Activated CD8-positive, alpha-beta memory T cell treated with anti-CD3 and anti-CD28 coated beads, Interleukin-2, amount 50 U/mL, for 24 hours (primary cell): Measurements from ENCODE around the gene PTER.

Source experiments
- DNase-seq: peaks from one replicate; pipeline ENCODE4 v3.0.0-alpha.2; 2020; ENCODE audit errors: extremely low read depth

Gene PTER

GRCh38 chr10:16472828-16473227 lies 36.0 kb downstream of the PTER start:
- DNase-seq, result no peak

GRCh38 chr10:16477757-16478156 lies 40.9 kb downstream of the PTER start:
- no peak for DNase-seq

GRCh38 chr10:16478801-16479200 lies 42.0 kb downstream of the PTER start:
- DNase-seq, result no peak

GRCh38 chr10:16481052-16481728 lies 44.4 kb downstream of the PTER start:
- no peak for DNase-seq

- DNase-seq, result no peak
These were observed 46.6 kb downstream of the PTER start for GRCh38 chr10:16483241-16483917.

GRCh38 chr10:16490511-16490910 lies 53.7 kb downstream of the PTER start:
- DNase-seq, result no peak

GRCh38 chr10:16491933-16492332 lies 55.1 kb downstream of the PTER start:
- DNase-seq, result no peak

GRCh38 chr10:16493884-16494536 lies 57.2 kb downstream of the PTER start:
- no peak for DNase-seq

GRCh38 chr10:16497911-16498310 lies 61.1 kb downstream of the PTER start:
- DNase-seq, result no peak

- DNase-seq, result no peak
These were observed 68.4 kb downstream of the PTER start for GRCh38 chr10:16505161-16505560.

- no peak for DNase-seq
These were observed 73.2 kb downstream of the PTER start for GRCh38 chr10:16509996-16510395.

- DNase-seq, result no peak
These were observed 74.0 kb downstream of the PTER start for GRCh38 chr10:16510843-16511242.

- DNase-seq, result no peak
These were observed 82.0 kb downstream of the PTER start for GRCh38 chr10:16518822-16519221.

- no peak for DNase-seq
These were observed 82.6 kb downstream of the PTER start for GRCh38 chr10:16519250-16519907.

GRCh38 chr10:16519908-16520861 lies 83.4 kb downstream of the PTER start:
- DNase-seq, result no peak

GRCh38 chr10:16520900-16521299 lies 84.1 kb downstream of the PTER start:
- DNase-seq, result no peak

- DNase-seq, result no peak
These were observed 84.7 kb downstream of the PTER start, which contains the start of gene C1QL3 for GRCh38 chr10:16521311-16522016. C1QL3 (minus strand) TSS chr10:16521879; CDS start chr10:16521065, 814 bp downstream.

GRCh38 chr10:16527452-16527851 lies 90.6 kb downstream of the PTER start:
- DNase-seq, result no peak

- no peak for DNase-seq
These were observed 93.0 kb downstream of the PTER start for GRCh38 chr10:16529853-16530252.

- DNase-seq, result no peak
These were observed 99.3 kb downstream of the PTER start for GRCh38 chr10:16536155-16536554.

GRCh38 chr10:16544099-16544498 lies 107.3 kb downstream of the PTER start:
- no peak for DNase-seq
